Brain microvascular endothelial cell (primary cell): Measurements from ENCODE around the gene DPYD.

ENCODE experiments used
- DNase-seq: peaks from one replicate; pipeline ENCODE4 v3.0.0-alpha.2; 2020
- H3K27ac ChIP-seq: fragments of 250-450 bp; sonication (Bioruptor Pico); 2 replicates; pipeline ENCODE4 v1.5.1; 2020; ENCODE audit warnings: mild to moderate bottlenecking, moderate library complexity
- H3K27me3 ChIP-seq: fragments of 250-450 bp; sonication (Bioruptor Pico); replicated peaks from 2 replicates; pipeline ENCODE4 v1.5.1; 2020; ENCODE audit warnings: mild to moderate bottlenecking
- H3K36me3 ChIP-seq: fragments of 250-450 bp; sonication (Bioruptor Pico); replicated peaks from 2 replicates; pipeline ENCODE4 v1.5.1; 2020; ENCODE audit warnings: mild to moderate bottlenecking
- H3K4me3 ChIP-seq: 2 replicates; pipeline ENCODE4 v1.5.1; 2011; ENCODE audit warnings: low read depth, mild to moderate bottlenecking, control low read depth, low read length, moderate library complexity
- in situ Hi-C: cut with HindIII; loops from 2 replicates; pipeline ENCODE4 v1.10.0; 2017; ENCODE audit warnings: low sequenced_read_pairs, low pct_ligation_motif_present
- TF ChIP-seq, protein P1 (sequence below): IDR thresholded peaks from 2 replicates; pipeline ENCODE4 v1.5.1; 2011; ENCODE audit warnings: low read depth, mild to moderate bottlenecking, moderate library complexity, low read length, control low read depth, inconsistent platforms; ENCODE audit errors: missing control alignments

DPYD gene

DNA sequence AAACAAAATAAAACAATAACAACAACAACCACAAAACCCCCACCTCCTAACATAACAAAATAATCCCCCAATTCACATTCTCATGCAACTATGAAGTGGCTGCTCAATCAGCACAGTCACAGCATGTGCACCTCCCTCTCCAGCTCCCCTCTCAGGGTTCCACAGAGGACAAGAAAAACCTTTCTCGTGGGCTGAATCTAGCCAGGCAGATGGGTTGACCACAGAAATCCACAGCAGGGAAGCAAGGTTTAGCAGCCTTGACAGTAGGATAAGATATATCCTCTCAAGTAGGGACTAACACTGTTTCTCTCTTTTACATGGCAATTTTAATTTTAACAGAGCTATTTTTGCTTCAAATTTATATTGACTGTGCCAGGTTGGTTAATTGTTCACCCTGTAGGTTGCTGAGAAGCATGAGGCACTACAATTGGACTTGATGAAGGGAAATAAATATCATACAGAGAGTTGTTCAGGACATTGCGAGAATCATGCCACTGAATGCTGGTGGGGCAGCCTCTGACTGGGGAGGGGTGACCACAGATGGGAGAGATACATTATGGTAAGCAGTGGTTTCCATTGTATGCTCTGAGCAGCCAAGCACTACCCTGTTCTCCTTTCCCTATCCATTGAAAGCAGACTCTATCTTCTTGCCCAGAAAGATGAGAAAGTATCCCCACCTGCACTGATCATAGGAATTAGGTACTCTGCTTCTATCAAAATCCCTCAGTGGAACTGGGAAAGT lies 535.1 kb downstream of the DPYD start:
- Histone ChIP-seq H3K27me3 (no peaks in the 10 kb centered on the region), H3K4me3 (no peak overlapping the region), H3K36me3 (no peaks in the 10 kb centered on the region), H3K27ac (no peak overlapping the region)
- DNase-seq, result no peak
- TF ChIP-seq, protein P1, sequence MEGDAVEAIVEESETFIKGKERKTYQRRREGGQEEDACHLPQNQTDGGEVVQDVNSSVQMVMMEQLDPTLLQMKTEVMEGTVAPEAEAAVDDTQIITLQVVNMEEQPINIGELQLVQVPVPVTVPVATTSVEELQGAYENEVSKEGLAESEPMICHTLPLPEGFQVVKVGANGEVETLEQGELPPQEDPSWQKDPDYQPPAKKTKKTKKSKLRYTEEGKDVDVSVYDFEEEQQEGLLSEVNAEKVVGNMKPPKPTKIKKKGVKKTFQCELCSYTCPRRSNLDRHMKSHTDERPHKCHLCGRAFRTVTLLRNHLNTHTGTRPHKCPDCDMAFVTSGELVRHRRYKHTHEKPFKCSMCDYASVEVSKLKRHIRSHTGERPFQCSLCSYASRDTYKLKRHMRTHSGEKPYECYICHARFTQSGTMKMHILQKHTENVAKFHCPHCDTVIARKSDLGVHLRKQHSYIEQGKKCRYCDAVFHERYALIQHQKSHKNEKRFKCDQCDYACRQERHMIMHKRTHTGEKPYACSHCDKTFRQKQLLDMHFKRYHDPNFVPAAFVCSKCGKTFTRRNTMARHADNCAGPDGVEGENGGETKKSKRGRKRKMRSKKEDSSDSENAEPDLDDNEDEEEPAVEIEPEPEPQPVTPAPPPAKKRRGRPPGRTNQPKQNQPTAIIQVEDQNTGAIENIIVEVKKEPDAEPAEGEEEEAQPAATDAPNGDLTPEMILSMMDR, result no peak
- in situ Hi-C loops, result no loop called here

DNA sequence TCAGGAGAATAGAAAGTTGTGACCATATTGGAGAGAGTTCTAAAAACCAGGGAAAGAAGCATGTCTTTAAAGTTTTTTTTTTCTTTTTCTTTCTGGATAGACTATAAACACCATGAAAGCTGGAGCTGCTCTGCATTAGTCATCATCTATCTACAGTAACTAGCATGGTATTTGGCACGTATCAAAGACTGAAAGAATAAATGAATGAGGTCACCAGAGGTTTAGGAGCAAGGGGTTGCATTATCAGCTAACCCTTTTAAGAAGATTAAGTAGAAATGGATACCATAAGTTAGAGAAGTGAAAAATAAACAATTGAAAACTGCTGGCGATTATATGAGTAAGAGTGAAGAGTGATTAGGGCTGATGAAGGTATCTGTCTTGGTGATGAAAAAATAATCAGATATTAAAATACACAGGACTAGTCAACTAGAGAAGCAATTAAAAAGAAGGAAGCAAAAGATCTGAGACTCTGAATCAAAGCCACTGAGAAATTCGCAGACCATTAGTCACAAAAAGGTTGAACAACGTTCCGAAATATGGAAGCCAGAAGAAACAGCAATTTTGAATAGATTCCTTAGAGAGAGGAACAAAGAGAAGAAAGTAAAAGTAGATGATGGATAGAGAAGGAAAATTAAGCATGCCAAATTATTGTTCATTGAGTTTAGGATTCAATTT lies 536.4 kb downstream of the DPYD start:
- Histone ChIP-seq H3K36me3 (no peaks in the 10 kb centered on the region), H3K27me3 (no peaks in the 10 kb centered on the region), H3K4me3 (no peak overlapping the region), H3K27ac (no peak overlapping the region)
- in situ Hi-C loops, result no loop called here
- TF ChIP-seq, protein P1, result no peak
- peak; percentile 22 for DNase-seq

DNA sequence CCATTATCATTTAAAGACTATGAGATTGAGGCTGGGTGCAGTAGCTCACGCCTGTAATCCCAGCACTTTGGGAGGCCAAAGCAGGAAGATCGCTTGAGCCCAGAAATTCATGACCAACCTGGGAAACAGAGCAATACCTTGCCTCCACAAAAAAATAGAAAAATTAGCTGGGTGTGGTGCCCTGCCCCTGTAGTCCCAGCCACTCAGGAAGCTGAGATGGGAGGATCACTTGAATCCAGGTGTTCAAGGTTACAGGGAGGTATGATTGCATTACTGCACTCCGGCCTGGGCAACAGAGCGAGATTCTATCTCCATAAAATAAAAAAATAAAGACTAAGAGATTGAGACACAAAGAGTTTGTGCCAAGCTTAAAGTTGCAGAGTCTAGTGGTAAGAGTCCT lies 537.0 kb downstream of the DPYD start:
- TF ChIP-seq, protein P1, result no peak
- Histone ChIP-seq H3K27ac (no peak overlapping the region), H3K27me3 (no peaks in the 10 kb centered on the region), H3K36me3 (no peaks in the 10 kb centered on the region), H3K4me3 (no peak overlapping the region)
- in situ Hi-C loops, result no loop called here
- no peak for DNase-seq

DNA sequence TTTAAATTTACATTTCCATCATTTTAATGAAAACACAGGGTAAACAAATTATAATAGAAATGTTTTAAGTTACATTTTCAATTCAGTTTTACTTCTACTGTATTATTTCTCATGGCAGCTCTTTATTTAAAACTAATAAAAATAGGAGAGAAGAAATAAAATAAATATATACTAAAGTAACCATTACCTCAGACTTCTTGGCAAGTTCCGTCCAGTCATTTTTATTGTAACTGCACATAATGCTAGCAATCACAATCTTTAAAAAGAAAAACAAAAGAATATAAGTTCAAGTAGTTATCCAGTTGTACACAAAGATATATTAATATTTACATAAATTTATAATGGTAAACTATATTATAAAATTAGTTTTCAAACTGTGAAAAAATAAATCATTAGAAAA lies 538.6 kb downstream of the DPYD start:
- no peak overlapping the region for H3K27ac ChIP-seq
- no peaks in the 10 kb centered on the region for H3K36me3 ChIP-seq
- no peak for DNase-seq
- TF ChIP-seq, protein P1, result no peak
- in situ Hi-C loops, result no loop called here
- no peak overlapping the region for H3K4me3 ChIP-seq
- H3K27me3 ChIP-seq, result no peaks in the 10 kb centered on the region

DNA sequence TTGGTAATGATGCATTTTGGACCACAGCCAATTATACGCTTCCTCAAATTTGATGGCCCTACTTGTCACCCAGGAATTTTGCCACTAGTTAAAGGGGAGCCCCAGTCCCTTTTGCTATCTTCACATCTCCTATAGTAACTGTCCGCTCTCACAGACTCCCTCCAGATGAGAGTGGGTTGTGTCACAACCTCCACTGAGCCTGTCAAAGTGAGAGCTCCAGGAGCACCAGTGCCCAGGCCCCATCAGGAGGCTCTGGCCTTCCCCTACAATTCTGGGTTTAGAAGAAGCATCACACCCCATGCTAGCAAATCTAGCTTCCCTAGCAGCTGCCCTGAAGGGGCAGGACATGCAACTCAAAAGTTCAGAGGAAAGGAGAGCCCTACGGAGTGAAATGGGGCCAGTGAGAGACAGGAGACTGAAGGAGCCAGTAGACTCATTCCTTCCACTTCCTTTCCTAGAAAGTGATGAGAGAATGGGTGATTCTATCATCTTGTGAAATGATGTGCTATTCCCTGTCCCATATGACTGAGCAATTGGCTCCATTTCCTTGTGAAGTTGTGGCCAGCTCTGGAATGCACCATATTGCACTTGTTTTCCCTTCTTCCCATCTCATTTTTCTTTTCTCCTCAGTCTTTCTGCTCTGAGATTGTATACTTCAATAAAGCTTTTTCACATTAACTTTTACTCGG lies 541.3 kb downstream of the DPYD start:
- H3K27ac ChIP-seq, result no peak overlapping the region
- H3K36me3 ChIP-seq, result no peaks in the 10 kb centered on the region
- H3K4me3 ChIP-seq, result no peak overlapping the region
- in situ Hi-C loops, result no loop called here
- TF ChIP-seq, protein P1, result no peak
- DNase-seq, result no peak
- H3K27me3 ChIP-seq, result no peaks in the 10 kb centered on the region
